ENCODE measurements around the gene AGPAT2. TPM values are rescaled to one million over a fixed set of nuclear protein-coding genes. Genes with fewer than 3 reads are reported as not detected.
A peak's percentile ranks its signal among the peaks of the same experiment; 100 is the strongest.

The AGPAT2 gene
- total RNA-seq, 1 donor from 2014 or later: 106 TPM

DNA sequence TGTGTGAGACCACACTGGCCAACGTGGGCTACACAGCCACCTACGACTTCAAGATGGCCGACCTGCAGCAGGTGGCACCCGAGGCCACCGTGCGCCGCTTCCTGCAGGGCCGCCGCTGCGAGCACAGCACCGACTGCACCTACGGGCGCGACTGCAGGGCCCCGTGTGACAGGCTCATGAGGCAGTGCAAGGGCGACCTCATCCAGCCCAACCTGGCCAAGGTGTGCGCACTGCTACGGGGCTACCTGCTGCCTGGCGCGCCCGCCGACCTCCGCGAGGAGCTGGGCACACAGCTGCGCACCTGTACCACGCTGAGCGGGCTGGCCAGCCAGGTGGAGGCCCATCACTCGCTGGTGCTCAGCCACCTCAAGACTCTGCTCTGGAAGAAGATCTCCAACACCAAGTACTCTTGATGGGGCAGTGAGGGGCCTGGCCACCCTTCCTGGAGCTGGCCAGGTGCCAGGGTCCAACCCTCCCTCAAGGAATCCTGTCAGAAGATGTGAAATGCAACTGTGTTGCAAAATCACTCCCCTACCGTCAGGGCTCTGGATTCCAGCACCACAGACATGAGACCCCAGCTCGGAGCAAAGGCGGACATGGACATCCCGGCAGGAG, 36.2 kb upstream of the AGPAT2 start:
- no peak overlapping the region for H3K27ac ChIP-seq
- H3K4me1 ChIP-seq: peaks cover 81% of the 10 kb centered on the region
- intact Hi-C loops (cut with DNase I): no loop called here
- ATAC-seq: no peak
- H3K9me3 ChIP-seq: no peaks in the 10 kb centered on the region
- TF ChIP-seq, protein P1, sequence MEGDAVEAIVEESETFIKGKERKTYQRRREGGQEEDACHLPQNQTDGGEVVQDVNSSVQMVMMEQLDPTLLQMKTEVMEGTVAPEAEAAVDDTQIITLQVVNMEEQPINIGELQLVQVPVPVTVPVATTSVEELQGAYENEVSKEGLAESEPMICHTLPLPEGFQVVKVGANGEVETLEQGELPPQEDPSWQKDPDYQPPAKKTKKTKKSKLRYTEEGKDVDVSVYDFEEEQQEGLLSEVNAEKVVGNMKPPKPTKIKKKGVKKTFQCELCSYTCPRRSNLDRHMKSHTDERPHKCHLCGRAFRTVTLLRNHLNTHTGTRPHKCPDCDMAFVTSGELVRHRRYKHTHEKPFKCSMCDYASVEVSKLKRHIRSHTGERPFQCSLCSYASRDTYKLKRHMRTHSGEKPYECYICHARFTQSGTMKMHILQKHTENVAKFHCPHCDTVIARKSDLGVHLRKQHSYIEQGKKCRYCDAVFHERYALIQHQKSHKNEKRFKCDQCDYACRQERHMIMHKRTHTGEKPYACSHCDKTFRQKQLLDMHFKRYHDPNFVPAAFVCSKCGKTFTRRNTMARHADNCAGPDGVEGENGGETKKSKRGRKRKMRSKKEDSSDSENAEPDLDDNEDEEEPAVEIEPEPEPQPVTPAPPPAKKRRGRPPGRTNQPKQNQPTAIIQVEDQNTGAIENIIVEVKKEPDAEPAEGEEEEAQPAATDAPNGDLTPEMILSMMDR (IDR thresholded peaks at IDR 0.05): no peak
- DNase-seq: no peak
- H3K4me3 ChIP-seq: no peak overlapping the region
- H3K27me3 ChIP-seq (ENCODE audit: low read depth): no peaks in the 10 kb centered on the region
- peaks cover 63% of the 10 kb centered on the region for H3K36me3 ChIP-seq

DNA sequence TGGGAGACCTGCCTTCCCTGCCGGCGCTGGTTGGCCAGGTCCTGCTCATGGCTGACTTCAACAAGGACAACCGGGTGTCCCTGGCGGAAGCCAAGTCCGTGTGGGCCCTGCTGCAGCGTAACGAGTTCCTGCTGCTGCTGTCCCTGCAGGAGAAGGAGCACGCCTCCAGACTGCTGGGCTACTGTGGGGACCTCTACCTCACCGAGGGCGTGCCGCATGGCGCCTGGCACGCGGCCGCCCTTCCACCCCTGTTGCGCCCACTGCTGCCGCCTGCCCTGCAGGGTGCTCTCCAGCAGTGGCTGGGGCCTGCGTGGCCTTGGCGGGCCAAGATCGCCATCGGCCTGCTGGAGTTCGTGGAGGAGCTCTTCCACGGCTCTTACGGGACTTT, 35.7 kb upstream of the AGPAT2 start:
- Histone ChIP-seq H3K4me1 (peaks cover 81% of the 10 kb centered on the region), H3K4me3 (no peak overlapping the region), H3K36me3 (peaks cover 63% of the 10 kb centered on the region), H3K9me3 (no peaks in the 10 kb centered on the region), H3K27me3 (ENCODE audit: low read depth) (no peaks in the 10 kb centered on the region), H3K27ac (no peak overlapping the region)
- no peak for ATAC-seq
- TF ChIP-seq, protein P1 (IDR thresholded peaks at IDR 0.05): no peak
- intact Hi-C loops (cut with DNase I): no loop called here
- DNase-seq: no peak

DNA sequence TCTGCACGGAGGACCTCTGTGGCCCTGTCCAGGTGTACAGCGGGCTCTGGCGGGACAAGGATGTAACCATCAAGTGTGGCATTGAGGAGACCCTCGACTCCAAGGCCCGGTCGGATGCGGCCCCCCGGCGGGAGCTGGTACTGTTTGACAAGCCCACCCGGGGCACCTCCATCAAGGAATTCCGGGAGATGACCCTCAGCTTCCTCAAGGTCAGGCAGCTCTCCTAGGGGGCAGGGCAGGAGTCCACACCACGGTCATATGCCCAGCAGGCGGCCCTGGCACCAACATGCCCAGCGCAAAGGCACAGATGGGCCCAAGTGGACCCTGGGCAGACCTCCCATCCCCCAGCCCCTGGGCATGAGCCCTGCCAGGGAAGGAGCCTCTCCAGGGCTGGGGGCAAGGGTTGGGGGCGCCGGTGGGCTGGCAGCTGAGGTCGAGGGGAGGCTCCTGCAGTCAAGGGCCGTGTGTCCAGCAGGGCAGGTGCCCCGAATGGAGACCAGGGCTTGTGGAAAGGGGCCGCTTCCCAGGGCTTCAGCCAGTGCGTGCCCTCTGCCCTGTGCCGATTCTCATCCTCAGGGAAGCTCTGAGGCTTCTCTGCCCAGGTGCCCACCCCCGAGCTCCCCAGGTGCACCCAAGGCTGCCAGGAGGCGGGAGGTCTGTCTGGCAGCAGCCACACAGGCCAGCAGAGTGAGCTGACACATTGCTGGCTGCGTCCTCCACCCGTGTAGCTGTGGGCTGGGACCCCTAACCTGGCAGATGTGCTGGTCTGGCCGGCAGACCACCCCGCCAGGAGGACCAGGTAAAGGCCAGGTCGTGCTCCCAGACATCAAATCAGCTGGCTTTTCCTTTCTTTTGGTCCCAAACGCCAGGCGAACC, 35.1 kb upstream of the AGPAT2 start:
- ATAC-seq: no peak
- TF ChIP-seq, protein P1 (IDR thresholded peaks at IDR 0.05): no peak
- Histone ChIP-seq H3K9me3 (no peaks in the 10 kb centered on the region), H3K27me3 (ENCODE audit: low read depth) (no peaks in the 10 kb centered on the region), H3K36me3 (peaks cover 63% of the 10 kb centered on the region), H3K4me1 (peaks cover 81% of the 10 kb centered on the region), H3K27ac (peak overlapping the region; percentile 20), H3K4me3 (no peak overlapping the region)
- DNase-seq: no peak
- intact Hi-C loops (cut with DNase I): no loop called here

DNA sequence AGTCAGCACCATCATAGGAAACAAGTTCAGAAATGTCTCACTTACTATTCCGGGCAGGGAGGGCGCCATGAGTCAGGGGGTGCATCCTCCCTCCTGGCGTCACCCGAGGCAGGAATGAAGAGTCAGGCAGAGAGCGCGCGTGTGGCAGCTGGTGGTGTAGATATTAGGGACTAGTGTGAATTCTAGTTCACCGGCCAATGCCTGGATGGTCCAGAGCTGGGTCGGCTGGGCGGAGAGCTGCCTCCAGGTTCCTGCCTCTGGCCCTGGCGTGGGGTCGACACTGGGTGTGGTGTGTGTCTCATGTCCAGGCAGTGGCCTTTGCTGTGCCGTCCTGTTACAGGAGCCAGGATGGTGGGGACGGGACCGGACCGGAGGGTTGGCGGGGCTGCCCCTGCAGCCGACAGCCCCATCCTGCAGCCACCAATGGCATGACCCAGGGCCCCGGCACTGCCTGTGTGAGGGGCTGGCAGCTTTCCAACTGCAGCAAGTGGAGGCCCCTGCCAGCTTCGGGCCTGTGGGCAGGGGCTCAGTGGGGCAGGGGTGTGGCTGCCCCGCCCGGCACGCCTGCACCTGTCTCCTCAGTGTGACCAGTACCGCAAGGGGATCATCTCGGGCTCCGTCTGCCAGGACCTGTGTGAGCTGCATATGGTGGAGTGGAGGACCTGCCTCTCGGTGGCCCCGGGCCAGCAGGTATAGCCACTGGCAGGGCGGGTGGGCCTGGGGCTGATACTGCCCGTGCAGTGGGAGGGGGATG, 34.3 kb upstream of the AGPAT2 start:
- peaks cover 74% of the 10 kb centered on the region for H3K4me1 ChIP-seq
- DNase-seq (no peak), ATAC-seq (no peak)
- H3K4me3 ChIP-seq: no peak overlapping the region
- peaks cover 60% of the 10 kb centered on the region for H3K36me3 ChIP-seq
- H3K27me3 ChIP-seq (ENCODE audit: low read depth): no peaks in the 10 kb centered on the region
- TF ChIP-seq, protein P1 (IDR thresholded peaks at IDR 0.05): no peak
- no peaks in the 10 kb centered on the region for H3K9me3 ChIP-seq
- H3K27ac ChIP-seq: peak overlapping the region; percentile 20
- intact Hi-C loops (cut with DNase I): no loop called here

DNA sequence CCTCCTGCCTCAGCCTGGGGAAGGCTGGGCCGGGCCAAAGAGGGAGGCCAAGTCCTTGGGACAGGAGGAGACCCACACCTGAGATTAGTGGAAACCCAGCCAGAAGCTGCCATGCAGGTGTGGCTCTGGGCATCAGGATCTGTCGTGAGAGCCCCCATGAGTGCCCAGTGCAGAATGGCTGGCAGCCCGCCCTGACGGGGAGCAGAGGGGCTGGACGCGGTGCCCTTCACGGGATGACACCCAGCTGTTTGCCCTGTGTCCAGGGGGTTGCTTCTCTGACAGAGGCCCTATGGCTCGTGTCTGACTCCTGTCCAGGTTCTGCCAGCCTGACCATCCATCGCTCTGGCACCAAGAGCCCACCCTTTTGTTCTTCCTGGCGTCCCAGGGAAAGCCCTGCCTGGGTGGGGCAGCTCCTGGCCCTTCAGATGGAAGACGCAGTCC, 33.7 kb upstream of the AGPAT2 start:
- TF ChIP-seq, protein P1 (IDR thresholded peaks at IDR 0.05): no peak
- H3K4me1 ChIP-seq: peaks cover 68% of the 10 kb centered on the region

More for the DNA sequence above, 33.7 kb upstream of the AGPAT2 start:
- DNase-seq (no peak), ATAC-seq (no peak)
- Histone ChIP-seq H3K27ac (peak overlapping the region; percentile 20), H3K9me3 (no peaks in the 10 kb centered on the region), H3K27me3 (ENCODE audit: low read depth) (no peaks in the 10 kb centered on the region), H3K36me3 (peaks cover 54% of the 10 kb centered on the region), H3K4me3 (no peak overlapping the region)
- intact Hi-C loops (cut with DNase I): no loop called here

All from lower lobe of right lung (tissue), 2 donors.